ENCODE measurements around the gene ATOX1.

ATOX1 gene

GRCh38 chr5:151697452-151697851 lies 61.0 kb downstream of the ATOX1 start:
- no peak for DNase-seq (ENCODE audit: low read depth)

- no peak for DNase-seq (ENCODE audit: low read depth)
Observed at GRCh38 chr5:151696470-151697061, 61.9 kb downstream of the ATOX1 start.

- DNase-seq (ENCODE audit: low read depth): no peak
Observed at GRCh38 chr5:151695464-151695863, 63.0 kb downstream of the ATOX1 start.

DNA sequence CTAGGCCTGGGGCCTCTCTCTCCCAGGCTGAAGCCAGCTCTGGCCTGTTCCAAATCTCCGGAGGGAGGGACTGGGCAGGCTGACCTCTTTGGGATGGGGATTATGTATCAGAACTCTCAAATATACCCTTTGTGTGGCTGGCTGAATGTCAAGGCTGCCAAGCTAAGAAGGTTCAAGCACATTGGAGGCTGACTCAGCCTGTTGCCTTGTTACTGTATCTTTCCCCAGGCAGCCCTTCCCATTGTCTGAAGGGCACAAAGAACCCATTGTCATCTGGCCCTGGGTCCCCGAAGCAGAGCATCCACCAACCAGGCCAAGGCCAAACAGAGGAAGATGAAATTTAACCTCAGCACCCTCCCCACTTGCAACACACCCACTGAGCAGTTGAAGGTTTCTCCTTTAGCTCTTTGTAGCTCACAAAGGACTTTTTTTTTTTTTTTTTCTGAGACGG lies 64.4 kb downstream of the ATOX1 start:
- DNase-seq (ENCODE audit: low read depth): no peak

Measured in activated T-cell treated with anti-CD3 and anti-CD28 coated beads for 48 hours (primary cell).